Rectal smooth muscle tissue (tissue), 1 donor: ENCODE data around the gene SLC25A25.

Source experiments
- H3K27ac ChIP-seq: one replicate; pipeline ENCODE4 v1.7.0; 2013; ENCODE audit warnings: low read depth, low read length, inconsistent platforms
- H3K27me3 ChIP-seq: one replicate; pipeline ENCODE4 v1.7.0; 2013; ENCODE audit warnings: low read length; ENCODE audit not compliant: control insufficient read depth, insufficient read depth
- H3K36me3 ChIP-seq: one replicate; pipeline ENCODE4 v1.7.0; 2013; ENCODE audit warnings: low read length; ENCODE audit not compliant: control insufficient read depth, insufficient read depth
- H3K4me1 ChIP-seq: one replicate; pipeline ENCODE4 v1.7.0; 2013; ENCODE audit warnings: low read length; ENCODE audit not compliant: control insufficient read depth, insufficient read depth
- H3K4me3 ChIP-seq: one replicate; pipeline ENCODE4 v1.7.0; 2013; ENCODE audit warnings: low read length
- H3K9ac ChIP-seq: one replicate; pipeline ENCODE4 v1.7.0; 2013; ENCODE audit warnings: low read length

The SLC25A25 gene

DNA sequence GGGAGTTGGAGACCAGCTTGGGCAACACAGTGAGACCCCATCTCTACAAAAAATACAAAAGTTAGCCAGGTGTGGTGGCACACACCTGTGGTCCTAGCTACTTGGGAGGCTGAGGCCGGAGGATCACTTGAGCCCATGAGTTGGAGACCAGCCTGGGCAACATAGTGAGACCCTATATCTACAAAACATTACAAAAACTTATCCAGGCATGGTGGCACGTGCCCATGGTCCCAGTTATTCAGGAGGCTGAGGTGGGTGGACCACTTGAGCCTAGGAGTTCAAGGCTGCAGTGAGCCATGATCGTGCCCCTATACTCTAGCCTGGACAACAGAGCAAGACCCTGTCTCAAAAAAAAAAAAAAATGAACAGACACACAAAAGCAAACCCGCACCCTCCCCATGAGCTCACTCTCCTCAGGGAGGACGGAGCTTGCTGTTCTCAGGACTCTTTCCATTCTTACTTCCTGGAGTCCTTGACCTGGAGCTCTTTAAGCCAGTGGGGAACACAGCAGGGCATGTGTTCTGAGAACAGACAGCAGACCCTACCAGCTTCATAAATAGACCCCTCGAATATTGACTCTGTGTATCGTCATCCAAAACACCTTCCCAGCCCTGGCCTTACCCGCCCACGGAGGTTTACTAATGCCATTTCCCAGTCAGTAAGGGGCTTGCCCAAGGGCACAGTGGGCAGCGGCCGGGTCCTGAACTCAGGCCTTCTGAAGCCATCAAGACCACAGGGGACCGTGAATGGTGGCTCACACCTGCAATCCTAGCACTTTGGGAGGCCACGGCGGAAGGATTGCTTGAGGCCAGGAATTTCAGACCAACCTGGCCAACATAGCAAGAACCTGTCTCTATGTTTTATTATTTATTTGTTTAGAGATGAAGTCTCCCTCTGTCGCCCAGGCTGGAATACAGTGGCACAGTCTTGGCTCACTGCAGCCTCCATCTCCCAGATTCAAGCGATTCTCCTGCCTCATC, 48.4 kb downstream of the SLC25A25 start:
- Histone ChIP-seq H3K9ac (no peak overlapping the region), H3K27me3 (no peaks in the 10 kb centered on the region), H3K4me3 (no peak overlapping the region), H3K4me1 (no peaks in the 10 kb centered on the region), H3K27ac (no peak overlapping the region), H3K36me3 (peaks cover 11% of the 10 kb centered on the region)

DNA sequence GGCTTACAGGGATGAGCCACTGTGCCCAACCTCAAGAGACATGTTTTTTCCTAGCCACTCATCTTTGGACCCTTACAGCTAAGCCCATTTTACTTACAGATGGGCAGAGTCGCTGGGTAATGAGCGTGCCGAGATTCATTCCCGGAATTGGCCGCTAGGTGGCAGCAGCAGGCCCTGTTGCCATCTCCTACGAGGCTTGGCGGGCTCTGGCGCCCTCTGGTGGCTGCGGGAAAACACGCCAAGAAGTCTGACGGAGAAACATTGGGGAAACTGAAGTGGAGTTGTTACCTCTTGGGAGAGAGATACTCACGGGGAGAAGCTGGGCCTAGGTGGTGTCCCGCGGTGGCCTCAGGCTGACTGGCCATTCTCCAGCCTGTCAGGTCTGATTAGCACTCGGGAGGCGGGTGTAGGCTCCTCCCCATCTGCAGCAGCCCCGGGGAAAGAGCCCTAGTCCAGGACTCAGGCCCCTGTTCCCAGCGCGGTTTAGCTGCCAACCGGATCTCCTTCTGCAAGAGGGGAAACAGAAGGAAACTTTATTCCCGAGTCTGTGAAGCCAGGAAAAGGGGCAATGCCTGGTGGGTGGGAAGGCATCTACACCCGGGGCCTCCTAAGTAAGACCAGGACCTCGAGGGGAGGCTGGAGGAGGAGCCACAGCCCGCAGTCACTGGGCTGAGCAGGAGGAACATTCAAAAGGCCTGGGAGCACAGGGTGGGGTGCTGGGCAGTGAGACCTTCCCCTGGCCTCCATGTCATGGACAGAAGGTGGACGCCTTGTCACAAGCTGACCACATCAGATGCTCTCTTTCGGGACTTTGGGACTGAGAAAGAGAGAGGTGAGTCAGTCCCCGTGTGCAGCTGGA, 49.8 kb downstream of the SLC25A25 start:
- peaks cover 20% of the 10 kb centered on the region for H3K36me3 ChIP-seq
- H3K4me1 ChIP-seq = no peaks in the 10 kb centered on the region
- H3K9ac ChIP-seq = no peak overlapping the region
- H3K4me3 ChIP-seq = no peak overlapping the region
- no peak overlapping the region for H3K27ac ChIP-seq
- no peaks in the 10 kb centered on the region for H3K27me3 ChIP-seq

DNA sequence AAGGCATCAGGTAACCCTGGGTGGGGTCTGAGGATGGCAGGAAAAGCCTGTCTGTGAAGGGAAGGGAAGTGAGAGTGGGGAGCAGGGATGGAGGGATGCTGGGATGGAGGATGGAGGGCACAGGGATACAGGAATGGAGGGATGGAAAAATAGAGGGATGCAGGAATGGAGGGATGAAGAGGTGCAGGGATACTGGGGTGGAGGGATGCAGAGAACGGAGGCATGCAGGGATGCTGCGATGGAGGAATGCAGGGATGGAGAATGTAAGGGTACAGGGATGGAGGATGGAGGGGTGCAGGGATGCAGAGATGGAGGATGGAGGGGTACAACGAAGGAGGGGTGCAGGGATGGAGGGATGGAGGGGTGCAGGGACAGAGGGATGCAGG, 50.4 kb downstream of the SLC25A25 start:
- Histone ChIP-seq H3K4me3 (no peak overlapping the region), H3K4me1 (no peaks in the 10 kb centered on the region), H3K27me3 (no peaks in the 10 kb centered on the region), H3K9ac (no peak overlapping the region), H3K36me3 (peaks cover 20% of the 10 kb centered on the region), H3K27ac (no peak overlapping the region)

DNA sequence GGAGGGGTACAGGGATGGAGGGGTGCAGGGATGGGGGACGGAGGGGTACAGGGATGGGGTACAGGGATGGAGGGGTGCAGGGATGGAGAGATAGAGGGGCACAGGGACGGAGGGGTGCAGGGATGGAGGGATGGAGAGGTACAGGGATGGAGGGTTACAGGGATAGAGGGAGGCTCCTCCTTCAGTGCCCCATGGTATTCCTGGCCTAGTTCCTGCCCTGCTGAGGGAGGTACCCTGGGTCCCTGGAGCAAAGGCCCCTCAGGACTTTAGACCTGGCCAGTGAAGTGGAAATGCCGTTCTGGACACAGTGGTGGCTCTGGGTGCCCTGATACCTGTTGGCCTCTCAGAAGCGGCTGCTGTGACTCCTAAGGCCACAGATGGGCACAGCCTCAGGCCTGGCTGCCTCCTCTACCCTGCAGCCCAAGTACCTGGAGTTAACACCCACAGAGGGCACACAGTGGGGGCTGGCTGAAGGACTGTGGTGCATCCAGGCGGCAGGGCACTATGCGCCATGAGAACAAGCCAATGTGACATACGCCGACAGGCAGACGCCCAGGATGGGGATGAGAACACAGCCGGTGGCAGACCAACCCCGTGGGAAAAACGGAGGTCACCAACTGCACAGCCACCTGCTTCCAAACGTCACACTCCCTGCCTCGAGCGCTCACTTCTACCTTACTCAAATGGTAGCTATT, 51.1 kb downstream of the SLC25A25 start:
- H3K36me3 ChIP-seq = peaks cover 23% of the 10 kb centered on the region
- H3K27ac ChIP-seq = no peak overlapping the region
- no peak overlapping the region for H3K9ac ChIP-seq
- H3K4me1 ChIP-seq = no peaks in the 10 kb centered on the region
- no peaks in the 10 kb centered on the region for H3K27me3 ChIP-seq
- no peak overlapping the region for H3K4me3 ChIP-seq

GRCh38 chr9:128120061-128120740, 52.2 kb downstream of the SLC25A25 start:
- Histone ChIP-seq H3K9ac (no peak overlapping the region), H3K27ac (no peak overlapping the region)

DNA sequence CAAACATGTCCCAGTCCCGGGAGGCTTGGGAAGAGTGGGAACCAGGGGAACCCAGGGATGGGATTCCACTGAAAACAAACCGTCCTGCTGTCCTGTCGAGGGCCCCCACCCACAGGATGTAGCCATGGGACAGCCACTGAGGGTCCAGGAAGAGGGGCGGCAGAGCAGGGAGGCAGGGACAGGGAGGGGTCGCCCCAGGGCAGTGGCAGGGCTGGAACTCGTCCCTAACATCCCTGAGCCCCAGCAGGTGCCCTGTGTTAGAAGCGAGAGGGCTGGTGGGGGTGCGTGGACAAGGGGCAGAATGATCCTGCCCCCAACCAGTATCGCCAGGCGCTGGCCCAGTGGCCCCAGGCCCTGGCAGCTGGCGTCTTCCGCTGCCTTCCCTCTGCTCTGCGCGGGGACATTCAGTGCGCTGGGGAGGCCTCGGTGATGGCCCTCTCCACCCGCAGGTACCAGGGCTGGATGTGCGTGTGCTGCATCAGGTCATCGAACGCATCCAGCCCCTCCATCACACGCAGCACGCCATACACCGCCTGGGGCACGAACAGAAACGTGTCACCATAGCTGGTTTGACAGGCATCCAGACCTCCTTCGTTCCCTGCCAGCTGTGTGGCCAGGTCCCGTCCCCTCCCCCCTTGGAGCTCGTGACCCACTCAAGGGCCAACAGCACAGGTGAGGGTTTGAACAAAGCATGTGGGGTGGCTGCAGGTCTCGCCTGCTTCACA, 52.9 kb downstream of the SLC25A25 start:
- H3K27ac ChIP-seq = no peak overlapping the region
- no peak overlapping the region for H3K9ac ChIP-seq
- H3K36me3 ChIP-seq = peaks cover 29% of the 10 kb centered on the region
- no peaks in the 10 kb centered on the region for H3K27me3 ChIP-seq
- H3K4me3 ChIP-seq = no peak overlapping the region
- peaks cover 5% of the 10 kb centered on the region for H3K4me1 ChIP-seq

More at GRCh38 chr9:128120061-128120740, 52.2 kb downstream of the SLC25A25 start:
- Histone ChIP-seq H3K27me3 (no peaks in the 10 kb centered on the region), H3K4me3 (no peak overlapping the region), H3K36me3 (peaks cover 29% of the 10 kb centered on the region), H3K4me1 (no peaks in the 10 kb centered on the region)

- H3K4me3 ChIP-seq = no peak overlapping the region
- H3K27ac ChIP-seq = no peak overlapping the region
- peaks cover 29% of the 10 kb centered on the region for H3K36me3 ChIP-seq
- H3K4me1 ChIP-seq = peaks cover 9% of the 10 kb centered on the region
- H3K27me3 ChIP-seq = no peaks in the 10 kb centered on the region
- H3K9ac ChIP-seq = no peak overlapping the region
Observed at GRCh38 chr9:128121466-128121810, 53.4 kb downstream of the SLC25A25 start.

- H3K4me3 ChIP-seq = no peak overlapping the region
- peaks cover 9% of the 10 kb centered on the region for H3K4me1 ChIP-seq
- peaks cover 29% of the 10 kb centered on the region for H3K36me3 ChIP-seq
- H3K27me3 ChIP-seq = no peaks in the 10 kb centered on the region
- H3K27ac ChIP-seq = no peak overlapping the region
- no peak overlapping the region for H3K9ac ChIP-seq
Observed at GRCh38 chr9:128121924-128122808, 54.1 kb downstream of the SLC25A25 start.

DNA sequence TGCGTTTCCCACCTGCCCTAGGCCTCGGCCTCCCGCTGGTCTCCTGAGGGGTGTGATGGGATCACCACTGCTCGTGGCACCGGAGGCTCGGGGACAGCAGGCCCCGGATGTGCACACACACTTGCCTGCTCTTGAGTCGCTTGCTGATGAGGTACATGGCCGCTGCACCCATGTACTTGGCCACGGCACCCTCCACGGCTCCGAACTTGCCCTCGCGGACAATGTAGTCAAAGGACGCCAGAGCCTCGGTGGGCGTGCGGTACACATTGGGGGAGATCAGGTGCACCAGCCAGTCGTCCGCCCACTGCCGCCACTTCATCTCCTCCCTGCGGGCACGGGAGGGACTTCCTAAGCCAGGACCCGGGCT, 54.8 kb downstream of the SLC25A25 start:
- no peak overlapping the region for H3K9ac ChIP-seq
- peaks cover 29% of the 10 kb centered on the region for H3K36me3 ChIP-seq
- no peak overlapping the region for H3K4me3 ChIP-seq
- no peak overlapping the region for H3K27ac ChIP-seq
- no peaks in the 10 kb centered on the region for H3K27me3 ChIP-seq
- H3K4me1 ChIP-seq = peaks cover 9% of the 10 kb centered on the region

GRCh38 chr9:128123451-128124080, 55.5 kb downstream of the SLC25A25 start:
- Histone ChIP-seq H3K27me3 (no peaks in the 10 kb centered on the region), H3K4me3 (no peak overlapping the region), H3K27ac (no peak overlapping the region), H3K36me3 (peaks cover 29% of the 10 kb centered on the region), H3K4me1 (peaks cover 9% of the 10 kb centered on the region), H3K9ac (no peak overlapping the region)
